HG03432 (cell line): ENCODE measurements around the gene SEL1L3.

Experiments used
- ATAC-seq: cut with Tn5 transposase; IDR thresholded peaks from one replicate; pipeline ENCODE4 v1.9.1; 2021; ENCODE audit warnings: mild to moderate bottlenecking, moderate library complexity; ENCODE audit not compliant: unreplicated experiment

Gene SEL1L3

DNA sequence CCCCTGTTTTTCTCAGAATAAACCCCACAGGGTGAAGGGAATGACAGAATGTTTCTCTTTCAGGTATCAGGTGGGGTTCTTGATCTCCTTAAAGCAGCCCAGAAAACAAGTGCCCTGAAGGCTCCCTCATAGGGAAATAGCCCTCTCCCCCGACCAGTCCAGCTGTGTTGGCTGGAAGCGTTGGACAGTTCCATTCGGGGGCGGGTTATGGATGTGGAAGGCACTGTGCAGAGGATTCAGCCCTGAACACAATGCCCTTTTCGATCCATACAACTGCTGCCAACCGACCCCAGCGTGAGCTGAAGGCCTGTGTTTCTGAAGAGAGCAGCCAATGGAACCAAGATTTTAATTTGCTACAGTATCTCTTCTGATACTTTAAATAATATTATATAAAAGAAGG, 41.5 kb downstream of the SEL1L3 start:
- no peak for ATAC-seq

DNA sequence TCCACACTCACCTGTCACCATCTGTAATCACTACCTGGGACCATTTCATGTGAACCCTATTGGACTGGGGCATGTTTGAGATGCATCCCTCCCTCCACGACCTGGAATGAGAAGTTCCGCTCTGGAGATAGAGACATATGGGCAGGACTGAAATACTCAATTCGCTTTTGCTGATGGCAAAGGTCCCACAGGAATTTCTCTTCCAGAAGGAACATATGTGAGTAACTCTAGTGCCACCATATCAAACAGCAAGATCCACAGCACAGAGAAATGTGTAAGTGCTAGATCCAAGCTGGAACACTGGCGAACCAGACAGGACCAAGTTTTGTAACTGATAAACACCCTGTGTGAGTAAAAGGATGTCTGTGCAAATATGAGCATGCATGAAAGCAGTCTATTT, 43.9 kb downstream of the SEL1L3 start:
- ATAC-seq: no peak

DNA sequence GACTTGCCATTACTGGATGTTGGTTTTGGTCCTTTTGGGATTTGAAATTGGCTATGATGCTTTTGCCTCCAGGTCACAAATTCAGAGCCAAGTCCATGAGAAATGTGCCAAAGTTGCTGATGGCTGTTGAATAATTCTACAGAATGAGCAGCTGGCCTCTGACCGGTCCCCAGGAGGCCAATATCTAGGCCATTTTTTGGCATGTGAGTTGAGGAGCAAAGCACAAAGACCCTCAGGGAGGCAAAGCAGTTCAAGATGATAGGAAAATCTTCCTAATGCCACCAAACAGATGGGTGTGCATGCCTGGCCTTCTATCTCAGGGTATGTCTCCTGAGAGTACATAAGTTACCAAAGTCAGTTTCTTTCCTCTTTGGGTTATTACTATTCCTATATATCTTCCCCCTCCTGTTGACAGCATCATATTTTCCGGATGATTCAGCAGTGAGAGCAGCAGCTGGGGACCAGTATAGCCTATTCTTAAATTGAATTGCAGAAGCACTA, 44.4 kb downstream of the SEL1L3 start:
- no peak for ATAC-seq

DNA sequence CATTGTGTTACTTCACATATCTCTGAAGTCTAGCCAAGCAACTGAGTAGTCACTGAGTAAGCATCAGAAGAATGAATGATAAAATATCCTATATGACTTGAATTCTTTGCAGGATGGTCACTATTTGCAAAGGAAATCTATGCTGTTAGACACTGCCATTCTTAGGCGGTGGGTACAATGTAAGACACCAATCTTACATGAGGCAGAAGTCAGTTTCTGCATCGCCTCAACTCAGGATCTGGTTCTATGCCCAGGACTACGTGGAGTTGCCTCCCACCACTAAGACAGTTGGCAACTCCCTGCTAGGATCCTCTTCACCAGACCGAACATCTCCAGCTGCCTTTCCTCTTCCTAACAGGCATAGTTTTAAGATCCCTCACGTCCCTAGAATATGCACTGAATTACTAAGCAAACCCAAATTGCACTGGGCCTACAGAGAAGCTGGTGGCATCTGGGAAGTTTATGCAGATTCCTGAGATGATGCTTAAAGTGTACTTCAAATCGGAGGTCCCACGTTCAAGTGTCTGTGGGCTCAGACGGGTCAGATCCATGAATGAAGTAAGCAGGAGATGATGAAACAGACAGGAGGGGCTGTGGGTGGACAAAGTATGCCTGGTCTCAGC, 45.6 kb downstream of the SEL1L3 start:
- no peak for ATAC-seq

DNA sequence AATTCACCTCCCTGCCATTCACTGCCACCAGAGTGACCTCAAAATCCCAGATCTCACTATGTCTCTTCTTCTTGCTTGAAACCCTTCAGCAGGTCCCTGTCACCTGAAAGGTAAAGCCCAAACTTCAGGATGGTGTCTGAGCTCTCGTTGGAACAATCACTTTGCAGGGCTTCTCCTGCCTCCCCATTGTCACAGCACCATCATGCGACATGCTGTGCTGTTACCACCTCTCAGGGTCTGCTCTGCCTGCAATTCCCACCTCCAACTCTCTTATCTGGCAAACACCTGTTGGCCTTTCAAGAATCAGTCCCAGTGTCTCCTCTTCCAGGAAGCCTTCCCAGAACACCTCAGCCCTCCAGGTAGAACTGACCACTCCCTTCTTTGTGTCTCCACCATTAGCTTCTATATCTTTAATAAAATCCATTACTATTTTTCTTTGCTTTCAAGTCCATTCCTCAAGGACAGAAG, 46.2 kb downstream of the SEL1L3 start:
- no peak for ATAC-seq

DNA sequence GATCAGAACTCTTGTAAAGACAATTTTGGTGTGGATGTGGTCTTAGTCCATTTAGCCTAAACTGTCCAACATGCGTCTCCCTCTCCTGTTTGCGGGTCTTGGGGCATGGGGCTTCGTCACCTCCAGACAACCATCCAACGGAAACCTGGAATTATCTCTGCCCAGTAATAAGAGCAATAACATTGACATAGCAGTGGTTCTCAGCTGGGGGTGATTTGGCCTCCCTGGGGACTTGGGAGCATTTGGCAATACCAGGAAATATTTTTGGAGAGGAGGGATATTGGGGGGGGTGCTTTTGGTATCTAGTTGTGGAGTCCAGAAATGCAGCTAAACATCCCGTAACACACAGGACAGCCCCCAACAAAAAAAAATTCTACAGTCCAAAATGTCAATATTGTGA, 47.2 kb downstream of the SEL1L3 start:
- no peak for ATAC-seq

DNA sequence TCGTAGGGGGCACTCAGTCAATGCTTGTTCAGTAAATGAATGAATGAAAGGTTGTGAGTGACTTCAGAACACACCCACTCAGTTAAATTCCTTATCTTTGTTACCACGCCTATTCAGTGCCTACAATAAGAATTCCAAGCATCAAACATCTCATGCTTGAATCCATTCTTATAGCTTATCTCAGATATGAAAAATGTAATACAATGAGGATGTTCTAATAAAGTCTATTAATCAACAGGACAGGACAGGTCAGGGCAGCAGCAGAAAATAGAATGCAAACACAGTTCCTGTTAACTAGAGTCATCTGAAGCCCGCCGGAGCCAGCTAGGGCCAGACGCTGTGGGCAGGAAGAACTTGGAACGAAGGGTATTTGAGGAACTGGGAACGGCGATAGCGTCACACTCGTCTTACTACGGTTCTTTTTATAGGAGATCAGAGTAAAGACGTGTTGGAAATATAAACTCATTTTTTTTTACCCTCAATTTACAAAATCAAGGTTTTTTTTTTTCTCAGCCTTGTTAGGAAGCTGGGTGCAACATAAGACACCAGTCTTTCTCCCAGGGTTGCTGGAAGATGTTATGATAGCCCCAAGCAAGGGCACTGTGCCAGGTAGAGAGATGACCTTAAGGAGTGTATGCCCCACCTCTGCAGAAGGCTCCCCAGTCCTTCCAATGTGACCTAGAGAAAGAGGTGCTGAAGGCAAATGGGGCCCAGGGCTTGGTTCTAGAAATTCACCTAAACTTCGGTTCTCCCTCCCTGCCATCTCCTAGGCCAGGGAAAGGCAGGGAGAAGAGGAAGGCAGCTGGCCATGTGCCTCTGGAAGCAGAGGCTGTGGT, 48.3 kb downstream of the SEL1L3 start:
- ATAC-seq: no peak

DNA sequence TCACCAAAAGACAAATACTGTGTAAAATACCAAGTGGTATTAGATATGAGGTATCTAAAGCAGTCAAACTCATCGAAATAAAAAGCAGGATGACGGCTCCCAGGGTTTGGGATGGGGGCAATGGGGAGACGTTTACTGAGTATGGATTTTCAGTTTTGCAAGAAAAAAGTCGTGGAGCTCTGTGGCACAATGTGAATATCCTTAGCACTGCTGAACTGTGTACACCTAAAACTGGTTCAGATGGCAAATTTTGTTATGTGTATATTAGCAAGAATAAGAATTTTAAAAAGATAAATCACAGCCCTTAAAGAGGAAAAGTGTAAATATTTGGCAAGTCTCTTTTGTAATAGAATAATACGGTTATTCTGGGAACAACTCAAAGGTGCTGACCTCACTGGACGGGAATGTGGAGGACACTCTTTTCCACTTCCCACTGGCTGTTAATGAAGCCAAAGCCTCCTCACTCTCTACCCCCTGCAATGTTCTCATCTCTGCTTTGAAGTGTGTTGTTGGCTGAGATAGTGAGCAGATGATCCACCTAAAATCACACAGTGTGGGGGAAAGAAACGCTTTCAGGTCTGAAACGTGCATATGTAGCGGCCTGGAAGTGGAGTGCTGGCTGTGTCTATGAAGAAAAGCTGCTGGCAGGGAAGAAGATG, 49.2 kb downstream of the SEL1L3 start:
- no peak for ATAC-seq

DNA sequence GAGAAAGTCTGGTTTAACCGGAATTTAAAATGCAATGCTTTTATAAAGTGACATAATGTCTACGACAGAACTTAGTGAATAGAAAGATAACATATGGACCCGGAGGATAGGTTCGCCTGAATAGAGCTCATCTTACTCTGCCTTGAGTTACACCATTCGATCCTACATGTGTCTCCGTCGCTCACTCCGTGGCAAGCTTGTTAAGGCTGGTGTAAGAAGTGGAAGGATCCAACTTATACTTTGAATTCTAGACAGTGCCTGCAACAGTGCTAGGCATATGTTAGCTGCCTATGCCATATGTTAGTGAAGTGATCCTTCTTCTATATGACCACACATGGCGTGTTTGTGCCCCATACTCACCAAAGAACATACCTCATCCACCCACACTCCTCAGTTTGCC, 50.9 kb downstream of the SEL1L3 start:
- no peak for ATAC-seq

DNA sequence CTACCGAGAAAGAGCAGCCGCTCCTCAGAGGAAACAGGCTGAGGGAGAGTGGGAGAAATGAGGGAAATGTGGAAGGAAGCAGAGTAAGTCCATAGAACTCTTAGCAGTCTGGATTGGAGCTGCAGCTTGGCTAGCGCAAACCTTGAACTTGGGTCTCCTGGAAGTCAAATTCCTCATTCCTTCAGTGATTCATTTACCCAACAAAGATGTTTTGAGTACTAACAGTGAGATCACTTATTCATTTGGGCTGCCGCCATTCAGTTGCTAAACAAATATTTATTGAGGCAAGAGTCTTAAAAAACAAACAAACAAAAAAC, 51.5 kb downstream of the SEL1L3 start:
- no peak for ATAC-seq

DNA sequence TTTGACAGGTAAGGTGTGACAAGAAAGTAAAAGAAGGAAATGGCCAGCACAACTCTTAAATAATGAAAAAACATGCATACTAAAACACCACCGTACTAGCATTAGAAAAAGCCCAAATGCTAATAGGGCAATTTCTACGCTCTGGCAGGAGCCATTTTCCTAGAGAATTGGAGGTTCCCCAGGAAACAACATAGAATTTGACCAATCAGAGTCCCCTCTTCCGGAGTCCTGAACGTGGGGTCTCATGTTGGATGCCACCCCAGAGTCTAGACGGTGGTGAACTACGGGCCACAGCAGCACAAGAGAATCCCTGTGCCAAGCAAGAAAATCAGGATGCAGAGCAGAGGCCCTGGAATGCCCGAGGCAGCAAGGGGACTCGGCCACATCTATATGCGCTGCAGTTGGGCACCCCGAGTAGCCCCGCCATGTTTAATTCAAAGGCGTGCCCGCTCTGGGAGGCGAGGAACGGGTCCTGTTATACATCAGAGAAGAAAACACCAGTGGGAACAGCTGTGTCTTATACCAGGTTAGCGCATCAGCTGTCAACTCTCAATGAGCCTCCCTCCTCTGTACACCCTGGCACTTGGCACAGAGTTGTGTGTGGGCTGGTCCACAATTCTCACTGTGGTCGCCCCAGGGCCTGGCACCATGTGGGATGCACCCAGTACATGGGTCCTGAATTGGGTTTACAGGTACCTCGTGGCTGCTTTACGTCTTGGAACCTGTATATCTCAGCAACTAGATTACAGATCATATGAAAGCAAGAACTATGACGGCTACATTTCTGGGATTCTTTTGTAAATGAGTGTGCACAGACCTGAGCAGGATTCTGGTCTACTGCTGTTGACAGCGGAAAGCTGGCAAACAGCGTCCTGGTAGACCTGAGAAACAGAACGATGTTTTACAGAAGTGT, 52.1 kb downstream of the SEL1L3 start:
- ATAC-seq: no peak

DNA sequence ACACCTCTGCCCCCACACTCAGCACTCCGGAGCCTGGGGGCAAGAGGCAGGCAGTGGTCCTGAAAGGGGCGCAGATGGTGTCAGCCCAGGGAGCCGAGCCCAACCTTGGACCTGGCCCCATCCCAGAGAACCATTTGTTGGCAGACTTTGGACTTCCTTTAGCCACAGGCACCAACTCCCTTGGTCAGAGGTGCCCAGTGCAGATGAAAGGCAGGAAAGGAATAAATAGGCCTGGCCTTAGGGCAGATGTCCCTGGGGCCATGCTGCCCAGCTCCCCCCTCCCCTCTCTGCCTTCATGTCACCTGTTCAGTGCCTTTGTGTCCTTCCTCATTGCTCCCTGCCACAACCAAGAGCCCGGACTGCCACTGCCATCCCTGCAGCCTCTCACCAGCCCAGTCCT, 52.8 kb downstream of the SEL1L3 start:
- no peak for ATAC-seq

DNA sequence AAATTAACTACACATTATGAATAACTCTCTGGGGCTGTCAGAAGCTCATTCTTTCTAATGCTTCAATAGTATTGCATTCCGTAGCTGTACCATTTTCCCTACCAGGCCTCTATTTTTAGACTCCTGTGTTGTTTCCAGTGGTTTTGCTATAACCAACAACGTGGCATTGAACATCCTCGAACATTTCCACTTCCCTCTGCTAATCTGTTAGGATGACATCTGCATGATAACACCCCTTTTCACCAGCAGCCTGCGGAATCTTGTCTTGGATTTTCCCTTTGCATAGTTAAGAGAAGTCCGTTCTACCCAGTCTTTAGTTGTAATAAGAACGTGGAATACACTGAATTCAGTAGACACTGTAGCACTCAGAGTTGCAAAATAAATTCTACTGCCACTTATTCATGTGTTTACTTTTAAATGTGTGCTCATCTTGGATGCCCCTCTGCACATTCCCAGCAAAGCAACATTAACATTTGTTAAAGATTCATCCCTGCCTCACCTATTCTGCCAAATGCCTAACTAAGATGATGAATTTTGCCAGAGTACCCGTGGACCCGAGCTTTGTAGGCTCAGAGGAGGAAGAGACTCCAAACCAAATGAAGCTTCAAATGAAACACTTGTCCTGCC, 55.6 kb downstream of the SEL1L3 start:
- ATAC-seq: no peak

DNA sequence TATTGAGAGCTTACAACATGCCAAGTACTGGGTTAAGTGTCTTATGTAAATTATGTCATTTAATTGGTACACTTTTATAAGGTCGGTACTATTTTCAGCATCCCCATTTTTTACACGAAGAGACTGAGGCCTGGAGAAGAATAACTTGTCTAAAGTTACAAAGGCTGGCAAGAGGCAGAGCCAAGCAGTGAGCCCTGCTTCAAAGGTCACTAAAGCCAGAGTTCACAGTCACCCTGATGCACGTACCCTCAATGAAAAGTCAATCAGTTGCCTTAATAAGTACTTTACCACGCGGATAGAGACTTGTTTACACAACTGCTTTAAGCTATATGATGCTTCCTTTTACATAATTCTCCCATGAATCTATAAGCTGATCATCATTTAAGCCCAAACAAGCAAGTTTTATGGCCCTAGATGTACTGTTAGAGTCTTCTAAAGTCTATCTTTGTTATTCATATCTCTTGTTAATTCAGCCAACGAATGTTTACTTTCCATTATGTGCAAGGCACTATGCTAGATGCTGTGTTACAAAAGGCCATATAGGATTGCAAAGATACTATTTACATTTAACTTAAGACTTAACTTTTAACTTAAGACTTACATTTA, 57.4 kb downstream of the SEL1L3 start:
- no peak for ATAC-seq

DNA sequence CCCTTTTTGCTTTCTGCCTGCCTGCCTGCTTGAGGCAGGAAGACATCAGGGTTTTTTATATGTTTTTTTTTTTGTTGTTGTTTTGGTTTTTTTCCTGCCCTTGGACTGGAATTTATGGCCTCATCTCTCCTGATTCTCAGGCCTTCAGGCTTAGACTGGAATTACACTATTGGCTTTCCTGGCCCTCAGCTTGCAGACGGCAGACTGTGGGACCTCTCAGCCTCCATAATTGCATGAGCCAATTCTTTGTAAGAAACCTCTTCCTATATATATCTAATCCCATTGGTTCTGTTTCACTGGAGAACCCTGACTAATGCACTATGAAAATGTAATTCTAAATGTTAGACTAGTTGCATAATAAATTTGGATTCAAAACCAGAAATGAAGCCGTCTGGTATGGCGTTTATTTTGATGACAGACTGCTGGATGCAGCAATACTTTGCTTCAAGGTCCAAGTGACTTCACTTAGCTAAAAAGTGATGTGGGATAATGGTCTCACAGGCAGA, 59.0 kb downstream of the SEL1L3 start:
- ATAC-seq: no peak

DNA sequence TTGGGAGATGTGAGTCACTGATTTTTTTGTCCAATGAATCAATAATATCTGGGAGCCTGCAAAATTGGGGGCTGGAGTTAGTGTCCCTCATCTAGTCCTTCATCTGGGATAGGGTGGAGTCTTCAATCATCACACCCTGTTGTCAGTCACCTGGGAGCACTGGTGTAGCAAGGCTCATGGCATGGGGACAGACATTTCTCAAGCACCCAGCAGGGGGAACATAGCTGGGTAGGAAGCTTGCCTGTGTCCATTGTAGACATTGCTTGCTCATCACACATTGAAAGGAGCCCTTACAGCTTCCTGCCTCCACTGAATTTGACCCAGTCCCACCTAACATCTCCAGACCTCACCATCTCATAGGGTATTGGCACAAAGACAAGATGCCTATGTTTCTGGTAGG, 61.2 kb downstream of the SEL1L3 start:
- no peak for ATAC-seq

DNA sequence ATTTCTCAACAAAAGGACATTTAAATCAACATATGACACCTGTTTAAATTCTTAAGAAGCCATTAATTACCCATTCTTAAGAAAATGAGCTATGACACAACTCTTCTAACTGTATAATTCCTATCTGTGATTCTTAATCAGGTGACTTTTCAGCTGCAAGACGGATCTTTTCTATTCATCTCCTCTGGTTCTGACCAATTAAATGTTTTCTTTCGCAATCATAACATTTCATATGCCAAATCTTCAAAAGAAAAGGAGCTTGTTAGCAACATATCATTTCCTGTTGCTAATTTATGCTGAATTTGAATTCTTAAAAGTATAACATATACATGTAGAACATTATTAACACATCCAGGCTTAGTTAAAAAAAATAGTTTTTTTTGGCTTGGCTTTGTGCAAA, 62.5 kb downstream of the SEL1L3 start:
- no peak for ATAC-seq

DNA sequence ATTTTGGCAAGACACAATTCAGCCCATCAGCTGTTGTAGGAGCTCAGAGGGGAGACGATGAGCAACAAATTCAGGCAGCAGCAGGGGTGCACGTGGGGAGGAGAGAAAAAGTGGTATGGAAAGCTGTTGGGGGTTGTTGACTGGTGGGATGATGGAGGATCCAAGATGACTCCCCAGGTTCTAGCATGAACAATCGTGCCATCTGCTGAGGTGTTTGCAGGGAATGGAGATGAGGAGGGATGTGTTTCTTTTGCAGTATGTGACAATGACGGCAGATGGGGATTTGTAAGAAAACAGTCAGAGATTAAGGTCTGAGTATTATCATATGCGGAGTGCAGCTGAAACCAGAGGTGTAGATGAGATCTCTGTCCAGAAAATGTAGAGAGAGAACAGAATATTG, 63.3 kb downstream of the SEL1L3 start:
- ATAC-seq: no peak

DNA sequence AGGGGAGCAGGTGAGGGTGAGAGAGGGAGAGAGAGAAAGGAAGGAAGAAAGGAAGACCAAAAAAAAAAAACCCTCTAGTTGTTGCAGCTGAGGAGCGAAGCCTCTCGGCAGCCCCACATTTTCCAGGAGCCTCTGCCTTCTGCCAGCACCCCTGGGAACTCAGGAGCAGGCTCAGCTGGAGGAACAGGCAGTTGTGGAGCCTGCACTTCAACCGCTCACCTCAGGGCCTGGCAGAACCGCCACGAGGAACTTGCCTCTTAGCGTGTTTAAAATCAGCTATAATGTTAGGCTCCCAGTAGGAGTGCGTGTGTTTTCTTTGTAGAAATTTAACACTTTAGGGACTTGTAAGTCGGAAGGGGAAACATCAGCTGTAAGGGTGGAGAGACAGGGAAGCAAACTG, 65.7 kb downstream of the SEL1L3 start:
- no peak for ATAC-seq
